Sigmoid colon (tissue), 7 donors: ENCODE data around the gene LRRC47. TPM values are rescaled to one million over a fixed set of nuclear protein-coding genes. Genes with fewer than 3 reads are reported as not detected.

Source experiments
- DNase-seq: peaks from one replicate; pipeline ENCODE4 v3.0.0-alpha.2; 2019
- H3K27ac ChIP-seq, 4 donors: fragments of 200-600 bp; sonication (generic); one replicate each; pipeline ENCODE4 v1.5.1; 2016 to 2019; ENCODE audit warnings: mild to moderate bottlenecking in 1 of 4
- H3K27me3 ChIP-seq, 3 donors: fragments of 200-600 bp; sonication (generic); one replicate each; pipeline ENCODE4 v1.5.1; 2019; ENCODE audit warnings: mild to moderate bottlenecking in 1 of 3
- H3K36me3 ChIP-seq, 4 donors: fragments of 200-600 bp; sonication (generic); one replicate each; pipeline ENCODE4 v1.5.1; 2016 to 2019
- H3K4me1 ChIP-seq, 4 donors: fragments of 200-600 bp; sonication (generic); one replicate each; pipeline ENCODE4 v1.5.1; 2017 to 2019
- H3K4me3 ChIP-seq, 4 donors: fragments of 200-600 bp; sonication (generic); one replicate each; pipeline ENCODE4 v1.5.1; 2017 to 2019; ENCODE audit warnings: mild to moderate bottlenecking in 2 of 4, moderate library complexity in 1 of 4
- H3K9me3 ChIP-seq, 4 donors: fragments of 200-600 bp in 3 of 4; sonication (generic) in 3 of 4; one replicate each; pipeline versions ENCODE4 v1.5.1 to v1.6.1; 2013 to 2019
- CTCF ChIP-seq, 4 experiments: fragments of 450-650 bp in 3 of 4; fragments of 200-600 bp in 1 of 4; IDR thresholded peaks; one replicate each; pipeline ENCODE4 v1.5.1; 2016 to 2019; ENCODE audit warnings: antibody characterized with exemption in 4 of 4, mild to moderate bottlenecking in 3 of 4, moderate library complexity in 2 of 4
- EP300 ChIP-seq, 4 donors: sonication (generic); formaldehyde crosslinking; IDR thresholded peaks; one replicate each; pipeline ENCODE4 v1.6.1; 2017; ENCODE audit warnings: antibody characterized with exemption in 4 of 4
- POLR2A ChIP-seq, 2 donors: fragments of 450-650 bp; IDR thresholded peaks; one replicate each; pipeline ENCODE4 v1.6.1; 2016; ENCODE audit warnings: antibody characterized with exemption in 2 of 2, mild to moderate bottlenecking in 2 of 2, moderate library complexity in 2 of 2
- POLR2AphosphoS5 ChIP-seq, 4 donors: sonication (generic); formaldehyde crosslinking; IDR thresholded peaks; one replicate each; pipeline ENCODE4 v1.6.1; 2017; ENCODE audit warnings: antibody characterized with exemption in 4 of 4
- WGBS, 2 donors: extraction: QIAGEN DNeasy Blood & Tissue Kit; methylation state at CpG; one replicate each; pipeline ENCODE4 v1.1.7; 2013; 5-methylcytosine and 5-hydroxymethylcytosine counted together
- intact Hi-C: fragments of 100-400 bp; cut with DNase I; formaldehyde crosslinking; loops from one replicate; pipeline ENCODE4 v1.15.1; 2023
- polyA plus RNA-seq, 3 donors: library from polyadenylated mRNA; stranded (reverse); fragments of 200-250 nt; gene quantifications; one replicate each; pipeline ENCODE4 v1.2.3, GENCODE V29; 2013
- total RNA-seq, 4 donors: library from RNA; depleted of rRNA; stranded (reverse); fragments of >200 nt; gene quantifications; one replicate each; pipeline ENCODE4 v1.1.0, GENCODE V29; 2016
- donor health status: healthy with polysubstance abuse.
- donor health status: Bipolar disorder and iron deficiency.
- donor health status: healthy.

Gene LRRC47
- total and polyA plus RNA-seq, 7 donors, result 11.4 to 36.4 (median 26.7) TPM

DNA sequence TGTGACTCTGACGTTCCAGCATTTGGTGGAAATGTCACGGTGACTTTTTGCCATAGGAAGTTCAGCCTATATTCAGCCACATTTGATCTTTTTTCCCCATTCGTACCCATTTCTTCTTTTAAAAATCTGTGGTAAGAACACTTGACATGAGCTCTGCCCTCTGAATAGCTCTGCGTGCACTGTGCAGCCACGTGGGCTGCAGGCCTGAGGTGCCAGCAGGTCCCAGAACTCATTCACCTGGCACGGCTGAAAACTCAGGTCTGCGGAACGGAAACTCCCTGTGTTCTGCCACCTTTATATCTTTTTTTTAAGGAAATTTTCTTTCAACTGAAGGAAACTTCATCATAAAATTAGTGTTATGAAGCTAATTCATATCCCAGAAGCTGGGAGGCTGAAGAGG is 32.1 kb upstream of the LRRC47 start:
- Histone ChIP-seq H3K4me3 (no peak overlapping the region), H3K9me3 (no peaks in the 10 kb centered on the region), H3K4me1 (no peaks in the 10 kb centered on the region), H3K27me3 (no peaks in the 10 kb centered on the region), H3K27ac (no peak overlapping the region), H3K36me3 (peaks cover 12 to 96% (median 54%) of the 10 kb centered on the region in 4 donors)
- DNase-seq, result peak; percentile 0
- 95 to 96% methylated on average over 8 of the region's 8 CpGs for WGBS, 2 donors
- no peak for TF ChIP-seq POLR2AphosphoS5 (IDR thresholded peaks at IDR 0.05)
- intact Hi-C loops, result no loop called here

GRCh38 chr1:3827813-3828307 is 31.6 kb upstream of the LRRC47 start:
- no peaks in the 10 kb centered on the region for H3K9me3 ChIP-seq
- H3K4me3 ChIP-seq, result no peak overlapping the region
- TF ChIP-seq POLR2AphosphoS5 (IDR thresholded peaks at IDR 0.05), result no peak
- TF ChIP-seq EP300 (IDR thresholded peaks at IDR 0.05), result no peak
- no peak for TF ChIP-seq CTCF (IDR thresholded peaks at IDR 0.05)
- TF ChIP-seq POLR2A (IDR thresholded peaks at IDR 0.05), result no peak
- peak; percentile 46 for DNase-seq
- 88 to 93% methylated on average over 14 of the region's 14 CpGs for WGBS, 2 donors
- intact Hi-C loops, result no loop called here
- H3K4me1 ChIP-seq, result no peaks in the 10 kb centered on the region
- no peak overlapping the region for H3K27ac ChIP-seq
- no peaks in the 10 kb centered on the region for H3K27me3 ChIP-seq
- H3K36me3 ChIP-seq, result peaks cover 17 to 96% (median 57%) of the 10 kb centered on the region in 4 donors

DNA sequence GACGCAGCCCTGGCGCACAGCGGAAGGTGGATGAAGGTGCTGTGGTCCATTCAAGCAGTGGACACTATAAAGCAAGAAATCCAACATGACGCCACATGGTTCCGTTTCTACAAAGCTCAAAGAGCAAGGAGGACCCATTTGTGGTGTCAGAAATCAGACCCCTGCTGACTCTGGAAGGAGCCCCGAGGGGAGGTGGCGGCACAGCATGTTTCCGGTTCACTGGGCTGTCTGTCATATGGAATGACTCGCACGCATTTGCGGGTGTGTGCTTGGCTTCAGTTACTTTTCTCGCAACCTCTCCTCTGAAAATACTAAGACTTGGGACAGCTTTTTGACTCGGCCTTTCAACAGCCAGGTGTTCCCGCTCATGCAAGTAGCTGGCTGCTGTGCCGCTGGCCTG is 29.1 kb upstream of the LRRC47 start:
- no peak for TF ChIP-seq POLR2AphosphoS5 (IDR thresholded peaks at IDR 0.05)
- no peak for TF ChIP-seq EP300 (IDR thresholded peaks at IDR 0.05)
- no peak for TF ChIP-seq POLR2A (IDR thresholded peaks at IDR 0.05)
- no peak for TF ChIP-seq CTCF (IDR thresholded peaks at IDR 0.05)
- H3K27ac ChIP-seq, result no peak overlapping the region
- H3K4me1 ChIP-seq, result no peaks in the 10 kb centered on the region
- intact Hi-C loops, result no loop called here
- no peak for DNase-seq
- no peaks in the 10 kb centered on the region for H3K9me3 ChIP-seq
- WGBS, 2 donors, result 89 to 92% methylated on average over 15 of the region's 15 CpGs
- no peak overlapping the region for H3K4me3 ChIP-seq
- no peaks in the 10 kb centered on the region for H3K27me3 ChIP-seq
- H3K36me3 ChIP-seq, result peaks cover 20 to 96% (median 64%) of the 10 kb centered on the region in 4 donors

DNA sequence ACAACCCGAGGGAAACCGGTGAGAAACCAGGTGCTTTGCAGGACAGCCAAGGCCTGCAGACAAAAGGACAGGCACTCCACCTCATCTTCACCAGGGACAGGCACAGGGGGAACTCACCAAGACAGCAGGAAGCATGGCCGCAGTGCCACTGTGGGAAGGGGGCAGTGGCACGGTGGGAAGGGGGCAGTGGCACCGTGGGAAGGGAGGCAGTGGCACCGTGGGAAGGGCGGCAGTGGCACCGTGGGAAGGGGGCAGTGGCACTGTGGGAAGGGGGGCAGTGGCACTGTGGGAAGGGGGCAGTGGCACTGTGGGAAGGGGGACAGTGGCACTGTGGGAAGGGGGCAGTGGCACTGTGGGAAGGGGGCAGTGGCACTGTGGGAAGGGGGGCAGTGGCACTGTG is 28.4 kb upstream of the LRRC47 start:
- 88 to 96% methylated on average over 8 of the region's 8 CpGs for WGBS, 2 donors
- Histone ChIP-seq H3K4me3 (no peak overlapping the region), H3K4me1 (no peaks in the 10 kb centered on the region), H3K27ac (no peak overlapping the region), H3K36me3 (peaks cover 19 to 96% (median 60%) of the 10 kb centered on the region in 4 donors), H3K9me3 (no peaks in the 10 kb centered on the region), H3K27me3 (no peaks in the 10 kb centered on the region)
- no peak for DNase-seq
- intact Hi-C loops, result no loop called here
- TF ChIP-seq EP300 (IDR thresholded peaks at IDR 0.05), result no peak
- TF ChIP-seq POLR2A (IDR thresholded peaks at IDR 0.05), result no peak
- TF ChIP-seq POLR2AphosphoS5 (IDR thresholded peaks at IDR 0.05), result no peak
- no peak for TF ChIP-seq CTCF (IDR thresholded peaks at IDR 0.05)

- no peaks in the 10 kb centered on the region for H3K4me1 ChIP-seq
- H3K36me3 ChIP-seq, result peaks cover 12 to 90% (median 41%) of the 10 kb centered on the region in 4 donors
- 89 to 94% methylated on average over 16 of the region's 16 CpGs for WGBS, 2 donors
- intact Hi-C loops, result no loop called here
- no peak for TF ChIP-seq POLR2A (IDR thresholded peaks at IDR 0.05)
- no peak for TF ChIP-seq EP300 (IDR thresholded peaks at IDR 0.05)
- no peak for TF ChIP-seq POLR2AphosphoS5 (IDR thresholded peaks at IDR 0.05)
- no peak for TF ChIP-seq CTCF (IDR thresholded peaks at IDR 0.05)
- H3K27me3 ChIP-seq, result no peaks in the 10 kb centered on the region
- H3K4me3 ChIP-seq, result no peak overlapping the region
- DNase-seq, result peak; percentile 19
- no peak overlapping the region for H3K27ac ChIP-seq
- H3K9me3 ChIP-seq, result no peaks in the 10 kb centered on the region
Measured at GRCh38 chr1:3822421-3822820, 26.1 kb upstream of the LRRC47 start.
